ENCODE results near the gene NCF1.
"Not testable (repeated sequence)": the region's sequence is repeated elsewhere in the genome, so short reads cannot be mapped to it uniquely, and the experiment has no call there.

The NCF1 gene

GRCh38 chr7:74788369-74789150, 14.7 kb downstream of the NCF1 start:
- DNase-seq (ENCODE audit: low read depth) = peak; percentile 77

- DNase-seq (ENCODE audit: low read depth) = not testable (repeated sequence)
These were observed 15.5 kb downstream of the NCF1 start for GRCh38 chr7:74789200-74789736.

- not testable (repeated sequence) for DNase-seq (ENCODE audit: low read depth)
These were observed 24.2 kb downstream of the NCF1 start for GRCh38 chr7:74797848-74798622.

- DNase-seq (ENCODE audit: low read depth) = not testable (repeated sequence)
These were observed 24.8 kb downstream of the NCF1 start for GRCh38 chr7:74798644-74799043.

GRCh38 chr7:74815882-74816281, 42.1 kb downstream of the NCF1 start:
- not testable (repeated sequence) for DNase-seq (ENCODE audit: low read depth)

GRCh38 chr7:74820146-74820805, 46.5 kb downstream of the NCF1 start:
- DNase-seq (ENCODE audit: low read depth) = not testable (repeated sequence)

- DNase-seq (ENCODE audit: low read depth) = not testable (repeated sequence)
These were observed 47.4 kb downstream of the NCF1 start for GRCh38 chr7:74821259-74821658.

GRCh38 chr7:74829959-74830358, 56.1 kb downstream of the NCF1 start:
- DNase-seq (ENCODE audit: low read depth) = not testable (repeated sequence)

- DNase-seq (ENCODE audit: low read depth) = not testable (repeated sequence)
These were observed 56.6 kb downstream of the NCF1 start for GRCh38 chr7:74830411-74830810.

Measured in amniotic epithelial cell (primary cell).